ENCODE results near the gene NF2. TPM values are rescaled to one million over a fixed set of nuclear protein-coding genes. Genes with fewer than 3 reads are reported as not detected.

NF2 gene
- total RNA-seq, 1 donor, result 21.7 TPM

DNA sequence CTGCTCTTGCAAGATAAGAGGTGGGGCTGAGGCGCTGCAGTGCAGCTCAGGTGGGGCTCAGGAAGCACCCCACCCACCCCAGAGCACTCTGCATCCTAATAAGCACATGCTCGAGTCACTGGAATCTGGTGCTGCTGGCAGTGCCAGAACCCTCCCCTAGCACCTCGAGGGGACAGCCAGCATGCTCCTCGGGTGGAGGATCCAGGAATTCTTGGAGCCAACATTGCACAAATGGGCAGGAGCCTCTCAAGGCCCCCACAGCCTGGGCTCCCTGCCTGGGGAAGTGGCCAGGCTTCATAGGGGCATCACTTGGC, 88.9 kb downstream of the NF2 start:
- H3K9me3 ChIP-seq (ENCODE audit: low read depth, low read length), result no peaks in the 10 kb centered on the region
- H3K27me3 ChIP-seq (ENCODE audit: insufficient read depth, low read length), result no peaks in the 10 kb centered on the region
- H3K4me1 ChIP-seq (ENCODE audit: insufficient read depth, low read length), result no peaks in the 10 kb centered on the region
- no peak overlapping the region for H3K4me3 ChIP-seq (ENCODE audit: low read length)

DNA sequence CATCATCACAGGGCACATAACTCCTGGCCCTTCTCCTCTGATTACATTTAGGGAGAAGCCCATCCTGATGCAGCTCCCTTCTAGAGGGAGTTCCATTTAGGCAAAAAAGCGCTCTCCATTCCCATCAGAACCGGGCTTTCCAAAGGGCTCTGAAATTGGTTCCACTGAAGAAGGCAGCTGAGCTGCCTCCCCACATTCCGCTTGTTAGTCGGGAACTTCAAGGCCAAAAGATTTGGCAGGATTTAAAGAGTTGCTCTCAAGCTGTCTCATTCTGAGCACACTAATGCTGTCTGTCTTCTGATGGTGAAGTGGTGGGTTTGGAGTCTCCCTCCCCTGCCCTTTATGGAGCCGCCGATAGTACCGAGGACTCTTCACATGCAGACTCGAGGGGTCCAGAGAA, 89.7 kb downstream of the NF2 start:
- Histone ChIP-seq H3K9me3 (ENCODE audit: low read depth, low read length) (no peaks in the 10 kb centered on the region), H3K4me1 (ENCODE audit: insufficient read depth, low read length) (no peaks in the 10 kb centered on the region), H3K27me3 (ENCODE audit: insufficient read depth, low read length) (no peaks in the 10 kb centered on the region), H3K4me3 (ENCODE audit: low read length) (no peak overlapping the region)

DNA sequence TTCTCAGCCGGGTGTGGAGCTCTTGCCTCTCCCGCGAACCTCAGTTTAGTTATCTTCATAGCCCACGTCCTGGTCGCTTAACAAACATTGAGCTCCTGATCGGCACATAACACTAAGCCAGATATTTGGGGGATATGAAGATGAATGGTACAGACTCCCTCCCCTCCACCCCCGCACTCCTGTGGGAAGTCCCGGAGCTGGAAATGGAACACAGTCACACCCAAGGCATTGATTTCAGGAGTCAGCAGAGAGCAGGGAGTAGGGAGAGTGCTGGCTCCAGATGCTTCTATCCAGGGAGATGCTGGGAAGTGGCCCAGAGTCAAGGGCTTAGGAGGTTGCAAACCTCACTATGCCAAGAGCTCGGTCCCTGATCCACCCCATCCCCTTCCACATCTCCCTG, 90.2 kb downstream of the NF2 start:
- Histone ChIP-seq H3K4me3 (ENCODE audit: low read length) (no peak overlapping the region), H3K9me3 (ENCODE audit: low read depth, low read length) (no peaks in the 10 kb centered on the region), H3K27me3 (ENCODE audit: insufficient read depth, low read length) (no peaks in the 10 kb centered on the region), H3K4me1 (ENCODE audit: insufficient read depth, low read length) (no peaks in the 10 kb centered on the region)

DNA sequence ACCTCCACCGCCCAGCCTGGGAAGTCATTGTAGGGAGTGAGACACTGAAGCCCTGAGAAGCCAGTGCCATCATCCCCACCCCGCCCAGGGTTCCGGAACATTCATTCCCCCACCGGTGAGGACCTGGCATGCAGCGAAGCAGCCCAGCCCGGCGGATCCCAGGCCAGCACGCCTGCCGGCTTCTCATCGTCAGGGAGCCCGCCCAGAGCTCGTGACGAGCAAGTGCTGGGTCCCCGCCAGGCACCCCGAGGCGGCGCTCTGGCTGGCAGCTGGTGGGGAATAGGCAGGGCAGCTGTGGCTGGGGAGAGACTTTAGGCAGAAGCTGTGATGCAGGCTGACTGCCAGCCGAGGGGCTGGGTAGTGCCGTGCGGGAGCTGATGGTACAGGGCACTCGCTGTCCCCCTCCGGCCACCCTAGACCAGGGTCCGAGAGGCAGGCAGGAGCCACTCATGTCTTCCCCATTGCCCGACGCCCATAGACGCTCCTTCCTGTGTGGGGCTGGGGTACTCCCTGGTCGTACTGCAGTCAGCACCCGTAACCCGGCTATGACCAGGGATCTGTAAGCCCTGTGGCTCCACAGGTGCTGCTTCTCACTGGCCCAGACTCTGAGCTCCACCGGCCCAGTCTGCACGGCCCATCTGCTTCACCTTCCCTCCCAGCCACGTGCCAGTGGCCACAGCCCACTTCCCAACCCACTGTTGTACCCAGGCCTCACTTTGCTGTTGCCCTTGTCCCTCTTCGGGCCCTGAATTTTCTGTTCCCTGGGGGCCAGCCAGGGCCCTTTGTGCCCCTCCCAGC, 91.9 kb downstream of the NF2 start:
- no peaks in the 10 kb centered on the region for H3K4me1 ChIP-seq (ENCODE audit: insufficient read depth, low read length)
- no peaks in the 10 kb centered on the region for H3K9me3 ChIP-seq (ENCODE audit: low read depth, low read length)
- H3K27me3 ChIP-seq (ENCODE audit: insufficient read depth, low read length), result no peaks in the 10 kb centered on the region
- no peak overlapping the region for H3K4me3 ChIP-seq (ENCODE audit: low read length)

DNA sequence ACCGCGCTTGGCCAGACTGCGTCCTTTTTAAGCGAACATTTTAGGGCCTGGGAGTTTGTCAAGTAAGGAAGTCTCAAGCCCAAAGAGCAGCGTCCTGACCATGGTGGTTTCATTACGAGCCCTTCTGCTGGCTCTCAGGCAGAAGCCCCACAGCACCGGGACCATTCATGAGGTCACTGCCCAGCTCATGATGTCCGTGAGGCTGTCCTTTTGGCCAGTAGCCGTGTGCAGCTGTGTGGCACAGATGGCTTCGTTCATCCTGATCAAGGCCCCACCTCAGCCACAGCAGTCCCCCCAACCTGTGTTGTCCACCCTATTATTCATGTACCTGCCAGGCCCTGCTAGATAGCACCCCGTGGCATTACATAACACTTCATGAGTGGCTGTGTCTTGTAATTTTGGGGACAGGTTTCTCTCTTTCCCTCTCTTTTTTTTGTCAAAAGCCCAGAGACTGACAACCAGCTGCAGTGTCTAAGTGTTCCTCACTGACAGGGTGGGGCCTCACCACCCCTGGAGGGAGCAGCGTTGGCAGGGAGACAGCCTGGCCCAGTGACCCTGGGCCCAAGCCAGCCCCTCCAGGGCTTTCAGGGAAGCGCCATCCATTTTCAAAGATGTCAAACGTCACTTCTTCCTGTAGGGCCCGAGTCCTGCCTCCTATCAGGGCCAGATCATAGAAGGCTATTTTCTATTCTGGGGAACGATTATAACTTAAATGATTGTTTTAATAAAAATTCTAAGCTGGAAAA, 94.6 kb downstream of the NF2 start:
- Histone ChIP-seq H3K9me3 (ENCODE audit: low read depth, low read length) (no peaks in the 10 kb centered on the region), H3K4me3 (ENCODE audit: low read length) (no peak overlapping the region), H3K27me3 (ENCODE audit: insufficient read depth, low read length) (no peaks in the 10 kb centered on the region), H3K4me1 (ENCODE audit: insufficient read depth, low read length) (peaks cover 12% of the 10 kb centered on the region)

DNA sequence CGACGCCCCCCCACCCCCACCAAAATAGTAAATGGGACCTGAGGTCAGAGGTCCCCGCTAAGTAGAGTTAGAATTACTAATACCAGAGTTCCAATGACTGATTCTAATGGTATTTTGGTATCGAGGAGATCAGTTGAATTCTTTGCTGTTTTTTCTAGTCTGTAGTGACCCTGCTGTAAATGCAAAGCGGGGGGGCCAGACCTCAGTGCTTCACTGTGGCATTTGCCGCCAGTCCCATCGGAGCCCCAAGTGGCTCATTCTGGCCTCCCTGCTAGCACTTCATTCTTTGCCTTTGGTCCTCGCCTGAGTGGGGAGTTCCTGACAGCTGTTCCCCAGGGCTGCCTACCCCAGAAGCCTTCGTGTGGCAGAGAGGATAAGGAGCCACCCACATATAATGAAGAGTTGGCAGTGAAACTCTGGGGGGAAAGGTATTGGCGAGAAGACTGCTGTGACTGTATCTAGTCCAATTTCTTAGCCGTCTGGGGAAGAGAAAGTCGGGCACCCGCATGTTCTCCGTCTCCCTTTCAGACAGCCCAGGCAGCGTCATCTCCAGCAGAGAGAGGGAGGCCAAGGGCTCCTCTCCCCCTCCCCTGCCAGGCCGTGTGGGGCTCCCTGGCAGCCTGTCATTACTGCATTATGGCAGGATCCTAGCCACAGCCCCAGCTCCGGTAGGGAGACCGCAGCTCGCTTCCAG, 96.9 kb downstream of the NF2 start:
- no peaks in the 10 kb centered on the region for H3K27me3 ChIP-seq (ENCODE audit: insufficient read depth, low read length)
- H3K9me3 ChIP-seq (ENCODE audit: low read depth, low read length), result no peaks in the 10 kb centered on the region
- H3K4me1 ChIP-seq (ENCODE audit: insufficient read depth, low read length), result peaks cover 16% of the 10 kb centered on the region
- H3K4me3 ChIP-seq (ENCODE audit: low read length), result no peak overlapping the region

DNA sequence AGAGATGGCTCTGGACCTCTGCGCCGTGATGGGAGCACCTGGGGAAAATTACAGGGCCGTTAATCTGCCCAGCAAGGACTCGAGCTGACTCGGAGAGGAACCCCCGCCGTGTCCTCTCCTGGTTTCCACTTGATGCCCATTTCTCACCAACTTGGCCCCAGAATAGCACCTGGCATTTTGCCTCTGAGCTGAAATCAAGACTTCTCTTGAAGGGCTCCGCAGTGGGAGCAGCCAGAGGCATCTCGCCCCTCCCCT, 97.4 kb downstream of the NF2 start:
- no peaks in the 10 kb centered on the region for H3K9me3 ChIP-seq (ENCODE audit: low read depth, low read length)
- no peaks in the 10 kb centered on the region for H3K27me3 ChIP-seq (ENCODE audit: insufficient read depth, low read length)
- H3K4me1 ChIP-seq (ENCODE audit: insufficient read depth, low read length), result peaks cover 16% of the 10 kb centered on the region
- H3K4me3 ChIP-seq (ENCODE audit: low read length), result no peak overlapping the region

DNA sequence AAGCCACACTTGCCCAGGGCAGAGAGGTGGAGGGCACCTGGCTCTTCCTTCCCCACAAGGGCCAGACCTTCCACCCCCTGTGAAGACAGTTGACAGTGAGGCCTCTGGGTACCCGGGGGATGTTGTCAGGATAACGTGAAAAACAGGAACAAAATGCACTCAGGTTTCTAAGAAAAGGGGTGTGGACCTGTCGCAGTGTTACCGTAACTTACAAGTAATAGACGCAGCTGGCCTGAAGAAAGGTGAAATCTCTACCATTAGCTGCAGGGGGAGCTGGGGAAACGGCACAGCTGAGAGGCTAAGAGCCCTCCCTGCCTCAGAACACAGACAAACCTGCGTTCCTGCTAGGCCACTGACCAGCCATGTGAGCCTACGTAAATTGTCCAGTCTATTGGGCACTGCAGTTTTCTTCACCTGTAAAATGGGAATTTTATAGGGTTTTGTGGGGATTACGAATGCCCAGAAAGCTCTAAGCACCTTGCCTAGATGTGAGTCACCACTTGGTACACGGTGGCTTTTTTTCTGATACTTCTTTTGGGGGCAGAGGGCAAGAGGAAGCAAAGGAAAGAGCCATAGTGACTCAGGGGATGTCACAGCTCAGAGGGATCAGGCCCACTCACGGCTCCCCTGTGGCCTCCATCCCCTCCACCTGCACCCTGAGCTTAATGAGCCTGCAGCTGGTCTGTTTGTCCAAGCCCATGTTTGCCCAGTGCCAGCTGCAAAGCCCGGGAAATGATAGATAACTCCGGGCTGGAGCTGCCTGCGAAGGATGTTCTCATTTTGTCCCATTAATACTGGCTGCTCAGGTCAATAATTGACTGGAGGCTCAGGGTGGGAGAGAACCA, 97.9 kb downstream of the NF2 start:
- Histone ChIP-seq H3K4me1 (ENCODE audit: insufficient read depth, low read length) (peaks cover 16% of the 10 kb centered on the region), H3K4me3 (ENCODE audit: low read length) (no peak overlapping the region)

DNA sequence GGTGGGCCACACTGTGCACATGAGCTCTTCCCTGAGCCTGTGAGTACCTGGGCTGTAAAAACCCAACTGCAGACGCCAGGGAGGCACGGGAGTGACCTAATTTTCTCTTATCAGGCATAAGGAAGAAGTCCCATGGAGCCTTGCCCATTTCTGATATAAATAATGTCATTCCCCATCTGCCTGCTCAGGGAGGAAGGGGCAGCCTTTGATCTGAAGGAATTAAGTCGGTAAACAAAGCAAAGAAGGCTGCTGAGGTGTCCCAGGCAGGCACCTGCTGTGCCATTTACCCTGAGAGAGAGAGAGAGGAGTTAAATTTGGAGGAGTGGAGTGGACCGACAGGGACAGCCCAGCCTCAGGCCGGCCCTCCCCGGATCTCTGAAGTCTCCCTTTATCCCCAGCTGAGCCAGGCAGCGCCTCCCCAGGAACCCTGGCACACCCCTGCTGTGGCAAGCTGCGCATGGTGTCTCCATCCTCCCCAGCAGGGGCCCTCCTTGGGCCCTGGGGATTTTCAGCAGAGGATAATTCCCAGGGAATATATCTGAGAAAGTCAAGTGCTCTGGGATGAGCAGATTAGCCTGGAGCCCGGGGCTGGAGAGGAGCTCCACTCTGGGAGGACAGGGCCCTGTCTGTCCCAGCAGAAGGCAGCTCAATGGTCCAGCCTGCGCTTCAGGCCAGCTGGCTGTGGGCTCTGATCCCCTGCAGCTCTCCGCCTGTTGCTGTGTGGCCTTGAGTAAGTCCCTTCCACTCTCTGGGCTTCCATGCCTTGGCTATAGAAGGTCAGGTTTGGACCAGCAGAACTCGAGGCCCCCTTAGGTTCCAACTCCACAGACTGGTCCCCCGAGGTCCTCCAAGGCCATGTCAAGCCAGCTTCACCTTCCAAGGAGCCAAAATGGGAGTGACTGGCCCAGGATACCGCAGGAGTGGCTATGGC, 98.8 kb downstream of the NF2 start:
- no peaks in the 10 kb centered on the region for H3K27me3 ChIP-seq (ENCODE audit: insufficient read depth, low read length)
- peaks cover 16% of the 10 kb centered on the region for H3K4me1 ChIP-seq (ENCODE audit: insufficient read depth, low read length)
- H3K9me3 ChIP-seq (ENCODE audit: low read depth, low read length), result no peaks in the 10 kb centered on the region
- H3K4me3 ChIP-seq (ENCODE audit: low read length), result no peak overlapping the region

More for the DNA sequence above, 97.9 kb downstream of the NF2 start:
- Histone ChIP-seq H3K27me3 (ENCODE audit: insufficient read depth, low read length) (no peaks in the 10 kb centered on the region), H3K9me3 (ENCODE audit: low read depth, low read length) (no peaks in the 10 kb centered on the region)

DNA sequence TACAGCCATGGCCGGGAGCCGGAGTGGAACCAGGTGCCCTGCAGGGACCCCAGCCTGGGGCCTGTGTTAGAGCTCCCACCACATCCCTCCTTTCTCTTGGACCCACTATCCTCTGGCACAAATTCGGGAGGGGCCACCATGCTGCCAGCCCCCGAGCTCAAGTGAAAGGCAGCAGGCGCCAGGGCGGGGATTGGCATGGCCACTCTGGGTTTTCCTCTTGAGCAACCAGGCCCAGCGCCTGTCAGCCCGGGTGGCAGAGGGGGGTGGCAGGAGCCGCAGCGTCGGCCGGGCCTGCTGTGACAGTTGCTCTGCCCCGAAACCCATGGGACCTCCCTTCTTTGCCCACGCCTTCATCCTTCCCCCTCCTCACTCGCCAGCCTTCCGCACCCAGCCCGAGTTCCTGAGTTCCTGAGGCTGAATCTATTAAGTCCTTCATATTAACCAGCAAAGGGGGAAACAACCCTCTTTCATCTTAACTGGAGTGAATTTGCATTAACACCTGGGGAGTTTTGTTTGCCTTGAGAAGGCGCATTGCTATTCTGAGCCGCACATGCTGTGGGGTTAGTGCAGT, 99.6 kb downstream of the NF2 start:
- H3K4me3 ChIP-seq (ENCODE audit: low read length), result no peak overlapping the region

DNA sequence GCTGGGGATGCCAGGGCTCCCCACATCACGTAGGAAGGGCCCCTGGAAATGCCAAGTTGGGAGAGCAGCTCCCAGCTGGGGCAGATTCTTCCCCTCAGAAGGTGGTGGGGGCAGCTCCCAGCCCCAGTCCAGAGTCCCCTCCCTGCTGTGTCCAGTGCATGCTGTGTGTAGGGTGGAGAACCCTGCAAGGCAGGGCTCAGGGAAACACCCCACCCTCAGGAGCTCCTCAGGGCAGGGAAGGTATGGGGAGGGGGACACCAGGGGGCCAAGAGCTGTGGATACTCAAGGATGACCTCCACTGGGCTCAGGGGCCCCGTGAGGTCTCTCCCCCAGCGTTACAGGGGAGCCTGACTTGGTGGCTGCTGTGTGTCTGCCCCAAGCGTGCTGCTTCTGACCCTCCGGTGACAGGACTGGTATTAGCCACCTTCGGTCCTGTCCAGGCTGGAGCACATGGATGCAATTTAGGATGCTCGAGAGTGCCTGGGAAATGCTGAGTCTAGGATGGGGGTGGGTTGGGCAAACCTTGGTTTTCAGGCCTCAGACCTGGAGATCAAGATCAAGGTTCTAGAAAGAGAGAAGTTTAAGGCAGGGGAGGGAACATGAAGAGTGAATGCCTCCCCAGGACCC, 100.2 kb downstream of the NF2 start:
- H3K27me3 ChIP-seq (ENCODE audit: insufficient read depth, low read length), result no peaks in the 10 kb centered on the region
- peaks cover 16% of the 10 kb centered on the region for H3K4me1 ChIP-seq (ENCODE audit: insufficient read depth, low read length)
- H3K4me3 ChIP-seq (ENCODE audit: low read length), result no peak overlapping the region
- no peaks in the 10 kb centered on the region for H3K9me3 ChIP-seq (ENCODE audit: low read depth, low read length)

More for the DNA sequence above, 99.6 kb downstream of the NF2 start:
- no peaks in the 10 kb centered on the region for H3K9me3 ChIP-seq (ENCODE audit: low read depth, low read length)
- peaks cover 16% of the 10 kb centered on the region for H3K4me1 ChIP-seq (ENCODE audit: insufficient read depth, low read length)
- H3K27me3 ChIP-seq (ENCODE audit: insufficient read depth, low read length), result no peaks in the 10 kb centered on the region

DNA sequence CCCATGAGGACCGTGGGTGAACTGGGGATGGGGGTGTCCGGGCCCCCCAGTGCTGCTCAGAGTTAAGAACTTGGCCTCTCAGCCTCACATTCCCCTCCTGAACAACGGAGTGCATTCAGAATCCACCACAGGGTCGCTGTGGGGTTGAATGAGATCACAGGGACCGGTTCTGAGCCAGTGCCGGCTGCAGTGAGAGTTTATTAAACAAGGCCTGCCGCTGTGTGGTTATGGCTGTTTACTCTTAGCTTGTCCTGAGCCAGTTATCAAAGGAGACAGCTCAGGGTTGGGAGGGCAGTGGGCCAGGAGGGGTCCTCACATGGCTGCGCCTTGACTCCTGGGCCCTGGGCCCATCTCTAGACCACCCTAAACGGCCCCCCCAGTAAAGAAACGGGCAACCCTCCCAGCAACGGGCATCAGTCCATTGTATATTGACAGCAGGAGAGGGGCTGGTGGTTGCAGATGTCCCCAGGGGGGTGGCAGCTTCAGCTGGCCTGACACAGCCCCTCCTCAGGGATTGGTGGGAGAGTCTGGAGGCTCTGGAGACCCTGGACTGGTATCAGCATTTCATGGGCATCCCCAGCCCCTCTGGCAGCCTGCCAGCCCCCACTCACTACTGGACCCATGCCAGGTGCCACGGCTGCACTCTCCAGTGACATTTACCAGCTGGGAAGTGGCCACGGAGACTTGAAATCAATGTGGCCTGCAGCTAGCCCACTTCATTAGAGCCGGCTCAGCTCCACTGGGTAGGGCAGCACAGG, 101.3 kb downstream of the NF2 start:
- Histone ChIP-seq H3K4me1 (ENCODE audit: insufficient read depth, low read length) (peaks cover 16% of the 10 kb centered on the region), H3K9me3 (ENCODE audit: low read depth, low read length) (no peaks in the 10 kb centered on the region), H3K27me3 (ENCODE audit: insufficient read depth, low read length) (no peaks in the 10 kb centered on the region), H3K4me3 (ENCODE audit: low read length) (no peak overlapping the region)

DNA sequence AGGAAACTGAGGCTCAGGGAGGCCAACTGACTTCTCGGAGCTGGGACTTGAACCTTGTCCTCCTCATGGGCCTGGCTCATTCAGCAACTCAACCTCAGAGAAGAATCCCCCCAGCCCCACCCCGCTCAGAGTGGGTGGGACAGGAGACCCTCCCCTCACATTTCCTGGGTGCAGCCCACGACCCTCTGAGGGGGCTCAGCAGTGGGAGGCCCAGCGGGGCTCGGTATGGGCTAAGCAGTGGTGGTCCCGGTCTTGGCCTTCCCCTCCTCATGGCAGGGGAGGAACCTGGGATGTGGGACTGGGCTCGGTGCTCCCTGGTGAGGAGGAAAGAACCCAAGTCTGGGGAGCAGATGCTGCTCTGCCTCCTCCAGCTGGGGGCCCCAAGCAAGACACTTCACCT, 102.2 kb downstream of the NF2 start:
- Histone ChIP-seq H3K4me1 (ENCODE audit: insufficient read depth, low read length) (peaks cover 15% of the 10 kb centered on the region), H3K27me3 (ENCODE audit: insufficient read depth, low read length) (no peaks in the 10 kb centered on the region), H3K4me3 (ENCODE audit: low read length) (no peak overlapping the region), H3K9me3 (ENCODE audit: low read depth, low read length) (no peaks in the 10 kb centered on the region)
